CD4-positive, alpha-beta T cell treated with Interleukin-6 at 100 ng/mL for 8 hours (primary cell): ENCODE measurements around the gene SPECC1.
A peak's percentile ranks its signal among the peaks of the same experiment; 100 is the strongest.

Experiments used
- DNase-seq: peaks from one replicate; pipeline ENCODE4 v3.0.0-alpha.2; 2020; ENCODE audit warnings: mixed read lengths, low spot score

The SPECC1 gene

DNA sequence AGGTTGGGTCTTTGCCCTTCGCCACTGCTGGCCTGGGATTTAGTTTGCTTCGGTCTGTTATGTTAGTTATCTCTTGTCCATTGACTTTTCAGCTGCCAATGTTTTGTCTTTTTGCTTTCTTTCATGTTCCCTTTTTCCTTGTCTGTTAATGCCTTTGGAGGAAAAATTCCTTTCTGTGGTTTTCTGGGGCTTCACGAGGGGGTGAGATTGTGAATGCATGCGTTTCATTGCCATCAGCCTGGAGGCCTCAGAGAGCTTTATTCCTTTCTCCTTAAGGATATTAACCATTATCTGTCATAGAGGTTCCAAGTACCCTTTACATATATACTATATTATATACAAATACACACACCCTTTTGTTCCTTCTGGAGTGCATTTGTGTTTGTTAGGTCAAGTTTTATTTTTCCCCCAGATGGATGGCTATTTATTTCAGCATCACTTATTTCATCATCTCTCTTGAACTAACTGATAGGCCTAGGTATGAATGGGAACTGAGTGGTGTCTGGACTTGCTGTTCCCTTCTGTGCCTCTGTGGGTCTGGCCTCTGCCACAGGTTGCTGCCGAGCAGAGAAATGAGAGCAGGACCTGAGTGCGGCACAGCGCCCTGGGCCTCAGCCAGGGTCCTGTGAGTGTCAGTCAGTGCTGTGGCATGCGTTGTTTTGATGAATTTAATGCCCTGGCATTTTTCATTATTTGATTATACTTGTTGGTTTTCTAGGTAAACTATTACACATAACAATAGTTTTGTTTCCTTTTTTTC, 264.8 kb downstream of the SPECC1 start:
- peak; percentile 11 for DNase-seq

- DNase-seq, result no peak
Measured at GRCh38 chr17:20275653-20276052, 266.5 kb downstream of the SPECC1 start.

DNA sequence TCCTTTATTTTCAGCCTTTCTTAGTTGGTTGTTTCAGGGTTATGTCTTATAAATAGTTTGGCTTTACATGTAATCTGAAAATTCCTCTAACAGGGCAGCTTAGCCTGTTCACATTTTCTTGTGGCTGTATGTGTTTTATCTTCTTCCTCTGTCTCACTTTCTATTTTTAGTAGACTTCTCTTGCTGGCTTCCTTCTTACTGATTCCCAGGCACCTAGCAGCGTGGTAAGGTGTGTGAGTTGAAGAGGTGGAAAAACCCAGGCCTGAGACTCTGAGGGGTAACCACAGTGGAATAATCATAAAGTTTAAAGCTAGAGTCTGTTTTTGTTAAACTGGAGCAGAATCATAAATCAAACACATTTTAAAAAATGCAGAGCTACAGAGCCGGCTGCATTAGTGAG, 267.3 kb downstream of the SPECC1 start:
- no peak for DNase-seq

DNA sequence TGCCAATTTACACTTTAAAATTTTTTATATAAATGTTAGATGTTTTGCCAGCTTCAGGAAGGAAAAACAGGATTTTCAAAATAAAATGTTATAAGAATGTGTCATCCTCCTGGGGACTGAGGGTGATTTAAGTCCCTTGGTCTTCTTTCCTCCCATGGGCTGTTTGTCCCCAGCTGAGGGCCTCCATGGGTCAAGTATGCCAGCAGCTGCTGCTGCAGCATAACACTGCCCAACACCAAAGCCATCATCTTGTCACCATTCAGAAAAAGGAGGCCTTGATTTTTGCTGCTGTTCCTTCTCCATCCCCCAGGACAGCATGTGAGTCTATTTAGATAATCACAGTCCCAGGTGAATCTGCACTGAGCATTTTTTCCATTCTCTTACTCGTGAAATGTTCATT, 269.6 kb downstream of the SPECC1 start:
- DNase-seq, result no peak

GRCh38 chr17:20279631-20280030, 270.5 kb downstream of the SPECC1 start:
- DNase-seq, result no peak

DNA sequence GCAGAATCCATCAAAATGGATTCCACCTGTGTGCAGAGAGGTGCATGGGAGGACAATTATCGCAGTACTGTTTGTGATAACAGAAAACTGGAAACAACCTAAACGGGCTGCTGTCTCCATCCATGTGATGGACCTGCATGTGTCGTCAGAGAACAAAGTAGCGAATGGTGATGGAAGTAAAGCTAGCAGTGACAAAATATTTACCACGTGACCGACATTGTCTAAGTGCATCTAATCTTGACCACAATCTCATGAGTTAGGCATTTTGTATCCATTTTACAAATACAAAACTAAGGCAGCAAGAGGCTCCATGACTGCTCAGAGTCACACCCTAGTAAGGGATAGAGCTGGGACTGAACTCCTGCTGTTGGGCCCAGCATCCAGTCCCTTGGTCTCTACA, 270.9 kb downstream of the SPECC1 start:
- DNase-seq, result no peak

DNA sequence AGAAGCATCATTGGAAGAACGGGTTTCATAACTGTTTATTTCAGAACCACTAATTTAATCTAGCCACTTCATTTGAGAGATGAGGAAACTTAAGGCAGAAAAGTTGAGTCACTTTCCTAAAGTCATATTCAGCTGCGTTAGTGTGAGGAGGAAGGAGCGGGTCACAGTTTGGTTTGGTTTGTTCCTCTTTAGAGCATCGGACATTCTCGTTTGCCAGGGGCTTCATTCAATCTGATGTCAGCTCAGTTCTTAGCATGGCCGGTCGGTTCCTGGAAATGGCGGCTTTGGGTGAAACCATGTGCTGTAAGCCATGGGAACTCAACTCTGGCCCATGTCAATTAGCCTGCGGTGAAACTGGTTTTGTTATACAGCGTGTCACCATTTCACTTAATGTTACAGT, 271.7 kb downstream of the SPECC1 start:
- DNase-seq, result no peak

DNA sequence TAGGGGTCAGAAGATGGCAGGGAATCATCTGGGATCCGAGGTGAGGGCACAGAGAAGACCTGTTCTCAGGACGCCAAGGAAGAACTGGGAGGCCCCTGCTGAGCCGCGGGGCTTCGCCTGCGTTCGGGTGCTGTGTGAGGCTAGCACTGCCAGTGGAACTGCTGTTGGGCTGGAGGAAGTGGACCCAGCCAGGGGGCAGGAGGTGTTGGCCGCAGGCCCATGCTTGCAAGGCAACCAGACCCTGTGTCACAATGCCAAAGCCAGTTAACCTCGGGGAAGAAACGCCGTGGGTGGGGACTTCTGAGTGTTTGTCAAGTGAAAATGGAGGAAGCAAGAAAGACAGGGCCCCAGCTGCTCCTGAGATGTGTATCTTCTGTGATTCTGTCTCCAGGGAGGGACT, 272.7 kb downstream of the SPECC1 start:
- no peak for DNase-seq

GRCh38 chr17:20282526-20283308, 273.6 kb downstream of the SPECC1 start:
- DNase-seq, result no peak

DNA sequence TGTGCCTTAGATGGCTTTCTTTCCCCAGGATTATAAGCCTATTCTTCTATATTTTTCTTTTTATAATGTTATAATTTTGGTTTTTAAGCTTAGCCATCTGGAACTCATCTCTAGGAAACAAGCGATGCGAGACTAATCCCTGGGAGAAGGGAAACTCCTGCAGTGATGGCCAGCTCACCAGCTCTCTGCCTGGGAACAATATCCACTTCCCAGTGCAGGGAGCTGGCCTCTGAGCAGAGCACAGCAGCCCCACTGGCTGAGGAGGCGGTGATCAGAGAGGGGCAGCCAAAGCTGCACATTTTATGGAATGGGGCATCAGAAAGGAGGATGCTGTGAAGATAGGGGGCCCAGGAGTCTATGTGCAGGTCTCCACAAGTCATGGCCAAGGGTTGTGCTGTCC, 274.9 kb downstream of the SPECC1 start:
- no peak for DNase-seq

GRCh38 chr17:20284570-20285295, 275.6 kb downstream of the SPECC1 start:
- DNase-seq, result no peak

GRCh38 chr17:20289984-20290383, 280.8 kb downstream of the SPECC1 start:
- DNase-seq, result no peak

DNA sequence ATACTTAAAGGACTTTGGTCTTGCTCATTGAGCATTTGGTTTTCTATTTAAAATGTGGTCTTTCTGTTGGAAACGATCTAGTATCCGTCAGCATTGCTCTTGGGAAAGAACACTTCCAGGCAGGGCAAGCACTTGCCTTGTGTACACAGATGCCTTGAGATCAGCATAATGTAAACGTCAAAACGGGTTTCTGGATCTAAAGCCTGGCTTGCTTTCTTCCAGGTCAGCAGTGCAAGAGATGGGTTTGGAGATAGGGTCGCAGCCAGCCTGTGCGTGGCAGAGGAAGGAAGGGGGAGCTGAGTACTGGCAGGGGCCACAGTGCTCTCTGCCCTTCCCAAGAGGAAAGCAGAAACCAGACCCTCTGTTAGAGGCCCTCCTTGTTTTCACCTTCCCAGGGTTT, 282.7 kb downstream of the SPECC1 start:
- DNase-seq, result no peak

DNA sequence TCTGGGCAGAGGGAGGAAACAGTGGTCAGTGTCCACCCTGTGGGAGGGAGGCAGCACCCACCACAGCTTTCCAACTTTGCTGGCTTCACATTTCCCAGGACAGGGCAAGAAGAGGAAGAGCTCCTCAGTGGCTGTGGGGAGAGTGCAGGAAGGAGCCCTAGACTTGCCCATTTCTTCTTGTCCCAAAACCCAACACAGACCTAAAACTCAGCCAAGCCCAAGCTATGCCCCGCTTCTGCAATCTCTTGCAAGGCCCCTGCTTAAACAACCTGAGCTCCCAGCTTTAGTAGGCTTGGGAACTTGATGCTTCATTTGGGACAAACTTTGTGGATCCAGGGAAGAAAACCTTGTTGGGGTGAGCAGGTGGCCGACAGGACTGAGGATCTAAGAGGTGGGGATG, 284.3 kb downstream of the SPECC1 start:
- DNase-seq, result no peak

GRCh38 chr17:20294120-20294519, 285.0 kb downstream of the SPECC1 start:
- no peak for DNase-seq

GRCh38 chr17:20299013-20299412, 289.9 kb downstream of the SPECC1 start:
- DNase-seq, result no peak

GRCh38 chr17:20300436-20300934, 291.3 kb downstream of the SPECC1 start:
- DNase-seq, result no peak

- DNase-seq, result no peak
Measured at GRCh38 chr17:20302246-20302917, 293.2 kb downstream of the SPECC1 start.

DNA sequence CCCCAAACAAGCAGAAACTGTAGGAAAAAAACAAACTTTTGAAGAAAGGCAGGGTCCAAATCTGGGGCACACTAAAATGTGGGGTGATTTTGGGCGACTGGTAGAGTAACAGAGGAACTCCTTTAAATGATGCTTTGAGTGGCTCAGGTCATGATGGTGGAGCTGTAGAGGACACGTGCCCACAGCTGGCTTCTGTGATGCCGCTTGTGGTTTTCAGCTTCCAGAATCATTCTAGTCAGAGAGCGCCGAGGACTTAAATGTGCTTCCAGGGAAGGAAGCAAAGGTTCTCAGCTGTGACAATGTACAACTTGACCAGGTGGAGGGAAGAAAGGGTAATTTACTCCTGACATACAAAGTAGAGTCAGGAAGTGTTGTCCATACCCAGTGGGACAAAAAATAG, 295.8 kb downstream of the SPECC1 start:
- no peak for DNase-seq

GRCh38 chr17:20306924-20307323, 297.8 kb downstream of the SPECC1 start:
- DNase-seq, result no peak

DNA sequence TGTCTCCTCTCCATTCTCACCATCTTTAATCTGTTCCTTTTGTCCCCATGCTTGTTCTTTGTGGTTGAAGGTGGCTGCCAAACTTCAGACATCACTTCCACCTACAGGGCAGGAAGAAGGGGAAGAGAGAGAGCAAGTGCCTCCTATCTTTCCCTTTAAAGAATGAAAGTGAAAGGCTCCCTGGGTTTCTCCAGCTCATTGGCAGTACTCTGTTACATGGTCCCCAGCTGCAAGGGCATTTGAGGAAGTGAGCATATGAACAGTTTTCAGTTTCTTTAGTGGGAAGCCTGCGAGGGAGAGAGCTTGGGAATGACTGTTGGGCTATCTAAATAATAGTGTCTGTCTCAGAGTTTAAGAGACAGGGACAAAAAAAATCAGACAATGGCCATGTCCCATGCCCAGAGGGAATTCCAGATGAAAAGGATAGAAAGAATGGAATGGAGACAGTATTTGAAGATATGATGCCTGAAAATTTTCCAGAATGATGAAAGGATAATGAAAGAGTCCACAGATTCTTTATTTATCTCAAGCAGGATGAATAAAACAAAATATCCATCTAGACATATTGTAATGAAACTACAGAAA, 298.3 kb downstream of the SPECC1 start:
- DNase-seq, result no peak

DNA sequence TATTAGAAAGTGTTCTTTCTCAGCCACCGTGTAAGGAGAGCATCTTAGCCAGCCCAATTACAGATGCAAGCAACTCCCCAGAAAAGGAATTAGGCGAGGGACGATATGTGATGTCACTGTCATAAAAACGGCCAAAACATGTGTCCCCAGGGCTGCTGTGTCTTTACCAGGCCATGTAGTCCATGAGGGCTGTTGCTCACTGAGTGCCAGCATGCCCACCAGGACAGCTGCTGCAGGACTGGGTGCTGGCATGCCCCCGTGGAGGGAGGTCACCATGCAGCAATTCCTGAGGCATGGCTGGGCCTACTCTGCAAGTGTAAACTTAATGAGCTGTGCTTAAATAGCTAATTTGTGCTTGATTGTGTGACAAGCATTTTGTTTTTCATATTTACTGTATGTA, 301.3 kb downstream of the SPECC1 start:
- DNase-seq, result no peak
